ENCODE results near the gene GHITM. TPM values are rescaled to one million over a fixed set of nuclear protein-coding genes. Genes with fewer than 3 reads are reported as not detected.

The GHITM gene
- total RNA-seq, 1 experiment from 2014 or later: 272 TPM

GRCh38 chr10:84159076-84159685 lies 19.9 kb downstream of the GHITM start:
- DNase-seq (ENCODE audit: unreplicated experiment): no peak
- TF ChIP-seq CTCF (IDR thresholded peaks at IDR 0.05; ENCODE audit: unreplicated experiment): no peak
- no peaks in the 10 kb centered on the region for H3K27me3 Mint-ChIP-seq (ENCODE audit: insufficient read depth, unreplicated experiment)
- no TSS peak for BruUV-seq (replicated peaks)
- H3K27ac Mint-ChIP-seq (ENCODE audit: low read depth, unreplicated experiment): no peak overlapping the region
- H3K4me3 Mint-ChIP-seq (ENCODE audit: unreplicated experiment): no peak overlapping the region
- peaks cover 17% of the 10 kb centered on the region for H3K36me3 Mint-ChIP-seq (ENCODE audit: insufficient read depth, unreplicated experiment)
- intact Hi-C loops (cut with micrococcal nuclease): no loop called here
- peaks cover 11% of the 10 kb centered on the region for H3K4me1 Mint-ChIP-seq (ENCODE audit: insufficient read depth, unreplicated experiment)
- ChIA-PET CTCF (interaction anchor here (0.7 to 12.4 kb wide), 5 partner anchors 10 to 378 kb away, joined by 3 to 139 read pairs (median 7); no protein-coding TSS in a partner anchor), POLR2A (interaction anchor here (0.8 to 1.6 kb wide), 3 partner anchors 11 to 20 kb away, joined by 4 read pairs; no protein-coding TSS in a partner anchor)
- H3K9me3 Mint-ChIP-seq (ENCODE audit: unreplicated experiment): no peaks in the 10 kb centered on the region

GRCh38 chr10:84160663-84161362 lies 21.5 kb downstream of the GHITM start:
- Mint-ChIP-seq H3K27ac (ENCODE audit: low read depth, unreplicated experiment) (no peak overlapping the region), H3K9me3 (ENCODE audit: unreplicated experiment) (no peaks in the 10 kb centered on the region), H3K4me1 (ENCODE audit: insufficient read depth, unreplicated experiment) (peaks cover 11% of the 10 kb centered on the region), H3K36me3 (ENCODE audit: insufficient read depth, unreplicated experiment) (peaks cover under 1% of the 10 kb centered on the region), H3K27me3 (ENCODE audit: insufficient read depth, unreplicated experiment) (no peaks in the 10 kb centered on the region), H3K4me3 (ENCODE audit: unreplicated experiment) (no peak overlapping the region)
- intact Hi-C loops (cut with micrococcal nuclease): loop anchor here (1.0 kb wide), 1 partner anchor 44 kb away; no protein-coding TSS in a partner anchor
- no peak for DNase-seq (ENCODE audit: unreplicated experiment)
- POLR2A ChIA-PET: interaction anchor here (0.7 to 1.4 kb wide), 4 partner anchors 9 to 1526 kb away, joined by 3 to 4 read pairs (median 3); no protein-coding TSS in a partner anchor
- no peak for TF ChIP-seq CTCF (IDR thresholded peaks at IDR 0.05; ENCODE audit: unreplicated experiment)
- CTCF ChIA-PET: interaction anchor here (0.5 to 12.4 kb wide), 11 partner anchors 13 to 1514 kb away, joined by 3 to 139 read pairs (median 3); partner anchors contain the start of genes CDHR1, GHITM and GPR15LG
- BruUV-seq (replicated peaks): no TSS peak

- Mint-ChIP-seq H3K27me3 (ENCODE audit: insufficient read depth, unreplicated experiment) (no peaks in the 10 kb centered on the region), H3K36me3 (ENCODE audit: insufficient read depth, unreplicated experiment) (no peaks in the 10 kb centered on the region), H3K9me3 (ENCODE audit: unreplicated experiment) (no peaks in the 10 kb centered on the region), H3K4me3 (ENCODE audit: unreplicated experiment) (no peak overlapping the region), H3K4me1 (ENCODE audit: insufficient read depth, unreplicated experiment) (peaks cover 11% of the 10 kb centered on the region), H3K27ac (ENCODE audit: low read depth, unreplicated experiment) (no peak overlapping the region)
- no peak for DNase-seq (ENCODE audit: unreplicated experiment)
- no TSS peak for BruUV-seq (replicated peaks)
- ChIA-PET CTCF (interaction anchor here (0.7 to 12.4 kb wide), 4 partner anchors 15 to 104 kb away, joined by 3 to 139 read pairs (median 7); no protein-coding TSS in a partner anchor), POLR2A (interaction anchor here (0.6 to 0.9 kb wide), 3 partner anchors 15 to 47 kb away, joined by 3 to 4 read pairs (median 3); no protein-coding TSS in a partner anchor)
- intact Hi-C loops (cut with micrococcal nuclease): no loop called here
- no peak for TF ChIP-seq CTCF (IDR thresholded peaks at IDR 0.05; ENCODE audit: unreplicated experiment)
Observed at GRCh38 chr10:84163996-84164395, 24.7 kb downstream of the GHITM start.

- peaks cover 7% of the 10 kb centered on the region for H3K4me1 Mint-ChIP-seq (ENCODE audit: insufficient read depth, unreplicated experiment)
- no peak for DNase-seq (ENCODE audit: unreplicated experiment)
- no peaks in the 10 kb centered on the region for H3K27me3 Mint-ChIP-seq (ENCODE audit: insufficient read depth, unreplicated experiment)
- ChIA-PET CTCF (interaction anchor here (0.7 to 12.4 kb wide), 5 partner anchors 17 to 373 kb away, joined by 3 to 139 read pairs (median 4); no protein-coding TSS in a partner anchor), POLR2A (interaction anchor here (0.6 to 0.9 kb wide), 3 partner anchors 15 to 47 kb away, joined by 3 to 4 read pairs (median 3); no protein-coding TSS in a partner anchor)
- no peak for TF ChIP-seq CTCF (IDR thresholded peaks at IDR 0.05; ENCODE audit: unreplicated experiment)
- no peaks in the 10 kb centered on the region for H3K9me3 Mint-ChIP-seq (ENCODE audit: unreplicated experiment)
- H3K4me3 Mint-ChIP-seq (ENCODE audit: unreplicated experiment): no peak overlapping the region
- no peak overlapping the region for H3K27ac Mint-ChIP-seq (ENCODE audit: low read depth, unreplicated experiment)
- BruUV-seq (replicated peaks): no TSS peak
- H3K36me3 Mint-ChIP-seq (ENCODE audit: insufficient read depth, unreplicated experiment): no peaks in the 10 kb centered on the region
- intact Hi-C loops (cut with micrococcal nuclease): no loop called here
Observed at GRCh38 chr10:84164442-84164841, 25.1 kb downstream of the GHITM start.
